Panc1 (cell line): ENCODE measurements around the gene FSIP1.

Source experiments
- POLR2AphosphoS5 ChIP-seq: IDR thresholded peaks from 2 replicates; pipeline ENCODE4 v1.6.1; 2012; ENCODE audit warnings: mild to moderate bottlenecking, low read depth, low read length, moderate library complexity
- TF ChIP-seq, protein P1 (sequence below): fragments of 450-650 bp; IDR thresholded peaks from 2 replicates; pipeline ENCODE4 v1.5.1; 2017; ENCODE audit warnings: mild to moderate bottlenecking
- TF ChIP-seq, protein P2 (sequence below), 2 experiments: IDR thresholded peaks; 2 replicates each; pipeline ENCODE4 v1.6.1; 2011 to 2012; ENCODE audit warnings: low read depth in 2 of 2, control low read depth in 1 of 2, low read length in 1 of 2, mild to moderate bottlenecking in 1 of 2, moderate library complexity in 1 of 2; ENCODE audit not compliant: insufficient read depth in 1 of 2

DNA sequence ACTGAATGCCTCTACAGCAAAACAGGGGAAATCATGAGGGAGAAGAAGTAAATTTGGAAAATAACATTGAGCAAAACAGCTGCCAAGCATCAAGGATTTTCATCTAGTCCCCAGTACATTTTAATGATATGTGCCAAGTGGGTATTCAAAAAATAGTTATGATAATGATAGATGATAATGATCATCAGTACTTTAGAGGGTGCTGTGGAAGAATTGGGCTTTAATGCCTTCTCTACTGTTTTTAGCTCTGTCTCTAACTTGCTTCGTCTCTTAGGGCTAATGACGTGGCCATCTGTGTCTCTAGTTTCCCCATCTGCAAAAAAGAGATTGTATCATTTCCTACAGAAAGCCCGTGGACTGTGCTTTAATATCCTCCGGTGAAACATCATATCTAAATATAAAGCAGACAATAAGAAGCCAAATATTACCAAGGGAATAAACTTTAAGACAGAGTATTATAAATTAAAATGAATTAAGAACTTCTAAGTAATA is 10.2 kb upstream of the FSIP1 start:
- TF ChIP-seq, protein P1, sequence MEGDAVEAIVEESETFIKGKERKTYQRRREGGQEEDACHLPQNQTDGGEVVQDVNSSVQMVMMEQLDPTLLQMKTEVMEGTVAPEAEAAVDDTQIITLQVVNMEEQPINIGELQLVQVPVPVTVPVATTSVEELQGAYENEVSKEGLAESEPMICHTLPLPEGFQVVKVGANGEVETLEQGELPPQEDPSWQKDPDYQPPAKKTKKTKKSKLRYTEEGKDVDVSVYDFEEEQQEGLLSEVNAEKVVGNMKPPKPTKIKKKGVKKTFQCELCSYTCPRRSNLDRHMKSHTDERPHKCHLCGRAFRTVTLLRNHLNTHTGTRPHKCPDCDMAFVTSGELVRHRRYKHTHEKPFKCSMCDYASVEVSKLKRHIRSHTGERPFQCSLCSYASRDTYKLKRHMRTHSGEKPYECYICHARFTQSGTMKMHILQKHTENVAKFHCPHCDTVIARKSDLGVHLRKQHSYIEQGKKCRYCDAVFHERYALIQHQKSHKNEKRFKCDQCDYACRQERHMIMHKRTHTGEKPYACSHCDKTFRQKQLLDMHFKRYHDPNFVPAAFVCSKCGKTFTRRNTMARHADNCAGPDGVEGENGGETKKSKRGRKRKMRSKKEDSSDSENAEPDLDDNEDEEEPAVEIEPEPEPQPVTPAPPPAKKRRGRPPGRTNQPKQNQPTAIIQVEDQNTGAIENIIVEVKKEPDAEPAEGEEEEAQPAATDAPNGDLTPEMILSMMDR = no peak
- no peak for TF ChIP-seq POLR2AphosphoS5
- TF ChIP-seq, protein P2, sequence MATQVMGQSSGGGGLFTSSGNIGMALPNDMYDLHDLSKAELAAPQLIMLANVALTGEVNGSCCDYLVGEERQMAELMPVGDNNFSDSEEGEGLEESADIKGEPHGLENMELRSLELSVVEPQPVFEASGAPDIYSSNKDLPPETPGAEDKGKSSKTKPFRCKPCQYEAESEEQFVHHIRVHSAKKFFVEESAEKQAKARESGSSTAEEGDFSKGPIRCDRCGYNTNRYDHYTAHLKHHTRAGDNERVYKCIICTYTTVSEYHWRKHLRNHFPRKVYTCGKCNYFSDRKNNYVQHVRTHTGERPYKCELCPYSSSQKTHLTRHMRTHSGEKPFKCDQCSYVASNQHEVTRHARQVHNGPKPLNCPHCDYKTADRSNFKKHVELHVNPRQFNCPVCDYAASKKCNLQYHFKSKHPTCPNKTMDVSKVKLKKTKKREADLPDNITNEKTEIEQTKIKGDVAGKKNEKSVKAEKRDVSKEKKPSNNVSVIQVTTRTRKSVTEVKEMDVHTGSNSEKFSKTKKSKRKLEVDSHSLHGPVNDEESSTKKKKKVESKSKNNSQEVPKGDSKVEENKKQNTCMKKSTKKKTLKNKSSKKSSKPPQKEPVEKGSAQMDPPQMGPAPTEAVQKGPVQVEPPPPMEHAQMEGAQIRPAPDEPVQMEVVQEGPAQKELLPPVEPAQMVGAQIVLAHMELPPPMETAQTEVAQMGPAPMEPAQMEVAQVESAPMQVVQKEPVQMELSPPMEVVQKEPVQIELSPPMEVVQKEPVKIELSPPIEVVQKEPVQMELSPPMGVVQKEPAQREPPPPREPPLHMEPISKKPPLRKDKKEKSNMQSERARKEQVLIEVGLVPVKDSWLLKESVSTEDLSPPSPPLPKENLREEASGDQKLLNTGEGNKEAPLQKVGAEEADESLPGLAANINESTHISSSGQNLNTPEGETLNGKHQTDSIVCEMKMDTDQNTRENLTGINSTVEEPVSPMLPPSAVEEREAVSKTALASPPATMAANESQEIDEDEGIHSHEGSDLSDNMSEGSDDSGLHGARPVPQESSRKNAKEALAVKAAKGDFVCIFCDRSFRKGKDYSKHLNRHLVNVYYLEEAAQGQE (IDR thresholded peaks at IDR 0.05; ENCODE audit: insufficient read depth in 1 of 2, low read depth in 2 of 2, low read length in 1 of 2) = no peak
